ENCODE results near the gene STAG2.
"Not testable (repeated sequence)": the region's sequence is repeated elsewhere in the genome, so short reads cannot be mapped to it uniquely, and the experiment has no call there.

STAG2 gene

DNA sequence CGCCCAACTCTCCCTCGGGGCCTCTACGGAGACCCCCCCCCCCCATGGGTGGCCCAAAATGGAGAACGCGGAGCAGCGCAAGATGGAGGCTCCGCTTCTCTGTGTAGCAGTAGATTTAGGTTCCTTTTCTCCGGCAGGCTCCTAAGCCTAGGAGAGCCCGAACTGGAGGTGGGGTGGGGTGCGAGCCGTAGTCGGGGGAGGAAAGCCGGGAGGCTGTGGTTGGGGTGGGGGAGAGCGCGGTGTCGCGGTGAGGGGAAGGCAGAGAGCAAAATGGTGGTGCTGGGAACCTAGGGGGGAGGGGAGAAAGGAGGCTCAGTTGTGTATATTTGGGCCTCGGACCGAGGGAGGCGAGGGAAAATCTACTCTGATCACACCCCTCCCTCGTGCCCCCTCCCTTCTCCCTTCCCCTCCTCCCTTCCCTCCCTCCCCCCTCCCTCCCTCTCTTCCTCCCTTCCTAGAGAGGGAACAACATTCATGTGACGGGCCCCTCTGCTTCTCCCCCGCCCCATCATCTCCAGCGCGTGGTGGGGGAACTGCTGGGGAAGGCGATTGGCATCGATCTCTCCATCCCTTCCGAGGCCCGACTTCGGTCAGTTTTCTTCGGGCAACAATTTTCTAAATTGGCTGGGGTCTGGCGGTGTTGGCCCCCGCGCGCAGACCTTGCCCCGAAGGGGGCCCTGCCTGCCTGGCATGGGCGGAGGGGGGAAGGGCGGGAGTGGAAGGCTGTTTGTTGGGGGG lies at the start of gene STAG2:
STAG2 (plus strand) TSS at position 439 of the 738 bp plus-strand sequence. CDS start 60,922 bp downstream, outside the sequence.
- DNase-seq (ENCODE audit: low spot score), result peak; percentile 43

DNA sequence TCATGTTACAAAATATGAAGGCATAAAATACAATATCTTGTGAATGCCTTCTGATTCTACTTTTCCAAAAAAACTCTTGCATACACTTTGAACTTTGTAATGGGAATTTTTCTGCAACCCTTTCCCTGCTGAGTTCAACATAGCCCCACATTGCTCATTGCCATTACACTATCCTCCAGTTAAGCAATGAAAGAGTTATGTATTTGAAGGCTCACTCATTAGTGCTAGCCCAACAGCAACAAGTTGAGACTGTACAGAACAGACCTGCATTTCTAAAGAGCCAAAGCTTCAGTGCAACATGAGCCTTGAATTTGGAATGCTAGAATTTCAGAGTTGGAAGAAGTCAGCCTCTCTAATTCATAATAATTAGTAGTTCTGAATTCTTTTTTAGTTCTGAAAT lies 44.4 kb upstream of the STAG2 start:
- no peak for DNase-seq (ENCODE audit: low spot score)

DNA sequence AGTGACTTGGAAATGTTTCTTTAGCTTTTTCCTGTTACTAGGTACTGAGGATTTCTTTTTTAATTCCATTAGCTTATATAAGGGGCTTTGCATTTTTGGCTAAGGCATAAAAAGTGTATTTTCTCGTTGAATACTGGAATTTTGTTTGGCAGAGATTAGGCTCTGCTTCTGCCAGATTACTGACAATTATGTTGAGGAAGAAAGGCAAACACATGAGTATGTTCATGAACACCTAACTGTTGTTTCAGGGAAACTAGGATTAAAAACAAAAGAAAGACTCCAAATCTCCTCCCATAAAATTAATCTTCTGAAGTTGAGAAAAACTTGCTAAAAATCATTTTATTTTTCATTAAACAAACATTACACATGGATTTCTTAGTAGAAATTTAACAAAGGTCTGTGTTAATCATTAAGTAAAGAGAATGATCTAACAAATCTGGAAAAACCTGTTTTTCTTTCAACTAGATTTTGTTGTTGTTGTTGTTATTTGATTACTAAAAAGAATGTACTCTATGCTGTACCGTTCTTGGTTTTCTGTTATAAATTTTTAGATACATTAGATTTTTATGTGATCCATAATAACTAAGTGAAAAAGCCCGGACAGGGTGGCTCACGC lies 43.3 kb upstream of the STAG2 start:
- no peak for DNase-seq (ENCODE audit: low spot score)

DNA sequence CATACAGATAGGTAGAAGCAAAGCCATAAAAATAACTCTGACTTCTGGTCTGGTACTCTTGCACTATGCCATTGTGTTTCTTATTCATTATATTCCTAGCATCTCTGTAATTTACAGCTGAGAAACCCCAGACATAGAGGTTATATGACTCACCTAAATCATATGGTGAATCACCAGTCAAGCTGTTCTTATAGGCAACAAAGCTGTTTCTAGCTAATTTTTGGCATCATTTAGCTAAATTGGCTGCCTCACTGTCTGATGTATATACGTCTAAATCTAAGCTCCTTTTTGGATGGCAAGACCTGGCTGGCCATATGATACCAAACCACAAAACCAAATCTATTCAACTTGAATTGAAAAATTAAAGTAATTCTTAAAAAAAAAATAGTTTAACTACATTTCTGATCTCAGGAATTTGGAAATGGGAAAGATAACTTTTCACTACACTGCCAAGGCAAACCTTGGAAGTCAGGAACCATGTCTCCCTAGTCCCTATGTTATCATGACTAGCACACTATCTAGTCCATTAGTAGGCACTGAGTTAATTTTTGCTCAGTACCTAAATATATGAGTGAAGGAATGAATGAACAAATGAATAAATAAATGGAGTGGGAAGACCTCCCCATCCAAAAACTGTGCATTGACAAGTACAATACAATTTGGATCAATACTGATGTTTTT lies 41.3 kb upstream of the STAG2 start:
- DNase-seq (ENCODE audit: low spot score), result no peak

DNA sequence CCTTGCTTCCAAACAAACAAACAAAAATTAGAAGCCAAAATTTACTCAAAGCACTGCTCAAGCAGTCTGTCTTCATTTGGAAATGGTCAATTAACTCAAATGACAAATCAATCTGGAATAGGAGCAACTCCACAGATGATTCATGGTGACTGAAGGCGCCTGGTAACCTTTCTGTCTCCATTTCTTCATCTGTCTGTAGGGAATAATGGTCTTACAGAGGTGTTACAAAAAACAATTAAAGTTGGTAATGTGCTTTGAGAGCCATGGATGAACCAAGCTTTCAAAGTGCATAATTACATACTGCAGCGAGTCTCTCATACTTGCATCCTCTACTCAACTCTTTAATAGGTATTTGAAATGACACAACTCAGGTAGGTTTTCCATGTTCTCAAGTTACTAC lies 38.3 kb upstream of the STAG2 start:
- DNase-seq (ENCODE audit: low spot score), result no peak

DNA sequence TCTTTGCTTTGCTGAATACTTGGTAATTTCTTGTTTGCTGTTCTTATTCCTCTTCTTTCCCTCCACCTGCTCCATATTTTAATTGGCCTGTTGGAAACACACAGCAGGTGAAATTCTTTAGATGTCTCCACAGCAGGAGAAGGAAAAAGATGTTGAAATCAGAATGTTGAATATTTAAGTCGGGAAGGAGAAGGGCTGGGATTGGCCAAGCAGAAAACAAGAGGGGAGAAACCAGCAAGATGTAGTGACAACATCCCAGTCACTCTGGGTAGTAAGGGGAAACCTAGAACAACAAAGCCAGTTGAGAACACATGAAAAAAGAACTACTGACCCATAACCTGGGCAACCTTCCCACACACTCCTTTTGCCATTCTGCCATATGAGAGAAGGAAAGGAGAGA lies 37.3 kb upstream of the STAG2 start:
- DNase-seq (ENCODE audit: low spot score), result no peak

DNA sequence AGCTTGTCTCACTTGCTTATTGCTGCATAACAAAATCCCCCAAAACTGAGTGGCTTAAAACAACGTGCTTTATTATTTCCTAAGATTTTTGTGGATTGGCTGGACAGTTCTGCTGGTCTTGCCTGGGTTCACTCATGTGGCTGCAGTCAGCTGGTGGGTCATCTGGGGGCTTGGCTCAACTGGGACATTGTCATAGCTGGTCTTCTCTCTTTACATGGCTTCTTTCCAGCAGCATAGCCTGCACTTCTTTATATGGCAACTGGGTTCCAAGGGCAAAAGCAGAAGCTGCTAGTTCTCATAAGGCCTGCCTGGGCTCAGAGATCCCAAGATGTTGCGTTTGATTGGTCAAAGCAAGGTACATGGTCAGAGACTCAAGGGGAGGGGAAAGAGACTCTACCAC lies 33.7 kb upstream of the STAG2 start:
- no peak for DNase-seq (ENCODE audit: low spot score)

DNA sequence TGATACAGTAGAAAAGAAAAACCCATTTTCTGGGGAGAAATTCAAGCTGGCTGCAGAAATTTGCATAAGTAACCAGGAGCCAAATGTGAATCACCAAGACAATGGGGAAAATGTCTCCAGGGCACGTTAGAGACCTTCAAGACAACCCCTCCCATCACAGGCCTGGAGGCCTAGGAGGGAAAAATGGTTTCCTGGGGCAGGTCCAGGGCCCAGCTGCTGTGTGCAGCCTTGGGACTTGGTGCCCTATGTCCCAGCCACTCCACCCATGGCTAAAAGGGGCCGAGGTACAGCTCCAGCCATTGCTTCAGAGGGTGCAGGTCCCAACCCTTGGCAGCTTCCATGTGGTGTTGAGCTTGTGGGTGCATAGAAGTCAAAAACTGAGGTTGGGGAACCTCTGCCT lies 29.5 kb upstream of the STAG2 start:
- not testable (repeated sequence) for DNase-seq (ENCODE audit: low spot score)

DNA sequence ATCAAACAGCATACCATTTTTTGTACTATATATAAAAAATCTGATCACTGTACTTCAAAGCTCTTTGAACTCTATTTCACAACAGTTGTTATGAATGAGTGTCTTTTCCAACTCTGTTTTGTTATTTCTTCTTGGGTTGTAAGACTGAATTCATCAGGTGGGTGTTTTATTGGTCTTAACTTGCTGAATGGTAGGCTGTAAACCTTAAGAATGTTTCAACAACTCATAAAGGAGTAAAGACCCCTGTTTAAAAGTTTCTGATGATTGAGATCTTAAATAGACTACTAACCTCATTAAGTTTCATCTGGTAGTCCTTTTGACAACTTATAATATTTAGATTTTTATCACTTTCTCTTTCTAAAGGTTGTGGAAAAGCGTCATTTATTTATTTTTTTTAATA lies 18.4 kb upstream of the STAG2 start:
- no peak for DNase-seq (ENCODE audit: low spot score)

DNA sequence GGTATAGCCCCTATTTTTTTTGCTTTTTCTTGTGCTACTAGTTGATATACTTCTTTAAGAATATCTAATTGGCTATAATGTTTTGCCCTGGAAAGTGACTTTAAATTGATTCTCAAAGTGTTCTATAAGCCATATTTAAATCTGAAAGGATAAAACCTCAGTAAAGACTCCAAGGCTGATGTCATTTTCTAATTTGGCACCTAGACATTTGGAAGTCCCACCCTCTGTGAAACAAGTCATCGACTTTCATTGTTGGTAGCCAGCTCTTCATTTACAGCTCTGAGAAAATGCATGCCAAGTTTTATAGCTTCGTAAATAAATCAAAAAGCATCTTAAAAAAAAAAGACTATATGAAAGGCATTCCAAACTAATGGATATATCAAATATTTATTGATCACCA lies 18.0 kb upstream of the STAG2 start:
- DNase-seq (ENCODE audit: low spot score), result no peak

DNA sequence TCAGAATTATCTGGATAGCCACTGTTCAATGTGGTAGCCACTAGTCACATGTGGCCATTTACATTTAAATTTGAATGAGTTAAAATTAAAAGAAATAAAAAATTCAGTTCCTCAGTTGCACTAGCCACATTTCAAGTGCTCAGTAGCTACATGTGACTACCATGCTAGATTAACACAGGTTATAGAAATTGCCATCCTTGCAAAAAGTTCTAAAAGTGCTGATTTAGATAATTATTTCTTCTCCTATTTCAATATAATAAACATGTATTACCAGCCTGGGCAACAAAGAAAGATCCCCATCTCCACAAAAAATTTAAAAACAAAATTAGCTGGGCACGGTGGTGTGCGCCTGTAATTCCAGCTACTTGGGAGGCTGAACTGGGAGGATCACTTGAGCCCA lies 11.7 kb upstream of the STAG2 start:
- DNase-seq (ENCODE audit: low spot score), result no peak

DNA sequence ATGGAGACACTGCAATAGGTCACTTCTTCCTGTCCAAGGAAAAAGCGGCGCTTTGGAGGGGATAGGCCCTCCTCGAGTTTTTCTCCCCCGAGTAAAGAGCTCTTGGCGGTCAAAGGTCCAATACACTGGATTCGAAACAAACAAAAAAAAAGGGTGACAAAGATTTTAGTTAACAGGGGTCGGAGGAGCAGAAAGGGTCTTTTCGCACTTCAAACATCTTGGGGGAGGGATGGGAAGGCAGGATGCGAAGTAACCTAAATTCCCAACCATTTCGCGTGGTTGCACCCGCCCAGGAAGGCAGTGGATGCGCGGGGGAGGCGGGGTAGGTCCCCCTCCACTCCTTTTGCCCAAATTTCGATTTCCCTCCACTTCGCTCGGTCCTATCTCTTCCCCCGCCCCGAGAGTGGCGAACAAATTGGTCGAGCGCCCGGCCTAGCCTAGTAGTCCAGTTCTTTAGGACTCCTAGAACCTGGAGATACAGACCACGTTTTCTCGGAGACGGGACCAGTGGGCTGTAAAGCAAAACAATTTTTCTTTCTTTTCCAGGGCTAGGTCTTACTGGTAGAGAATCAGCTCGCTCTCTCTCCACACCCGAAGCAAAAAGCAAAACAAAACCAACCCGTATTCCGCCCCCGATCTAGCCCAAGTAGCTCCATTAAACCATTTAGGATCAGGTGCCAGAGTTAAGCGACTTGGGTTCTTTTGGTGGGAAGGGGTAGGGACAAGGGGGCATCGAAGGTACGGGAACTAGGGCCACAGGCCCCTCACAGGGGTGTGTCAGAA lies 2.0 kb upstream of the STAG2 start:
- DNase-seq (ENCODE audit: low spot score), result peak; percentile 32

DNA sequence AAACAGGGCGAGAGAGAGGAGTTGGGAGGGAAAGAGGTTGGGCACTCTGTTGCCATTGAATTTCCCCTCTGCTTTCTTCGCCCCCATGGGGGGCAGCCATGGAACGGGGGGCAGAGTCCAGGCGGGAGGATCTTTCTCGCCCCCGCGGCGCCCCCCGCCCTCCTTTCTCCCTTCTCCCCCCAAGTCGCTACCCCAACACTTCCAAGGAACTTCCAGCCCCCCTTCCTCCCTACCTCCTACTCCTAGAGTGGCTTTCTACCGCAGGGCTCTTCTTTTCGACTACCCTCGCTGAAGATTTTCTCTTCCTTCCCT lies 594 bp upstream of the STAG2 start:
- no peak for DNase-seq (ENCODE audit: low spot score)

DNA sequence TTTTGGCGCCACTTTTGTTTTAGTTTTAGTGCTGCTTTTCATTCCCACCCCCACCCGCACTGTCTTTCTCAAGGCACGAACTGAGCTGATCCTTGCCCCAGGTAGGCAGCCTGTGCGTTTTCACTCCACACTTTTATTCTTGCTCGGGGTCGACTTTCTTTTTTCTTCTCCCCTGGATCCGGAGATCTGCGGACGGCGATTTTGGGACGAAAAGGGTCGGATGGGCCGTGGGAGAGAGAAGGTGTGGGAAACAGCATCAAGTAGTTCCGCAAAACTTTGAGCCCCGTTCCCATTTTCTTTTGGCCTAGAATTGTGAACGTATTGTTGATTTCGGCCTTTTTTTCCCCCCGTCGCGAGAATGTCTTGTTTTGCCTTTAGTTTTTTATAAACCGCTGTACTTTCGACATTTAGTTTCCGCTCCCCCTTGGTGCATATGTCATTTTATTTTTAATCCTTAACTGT lies 531 bp downstream of the STAG2 start:
- peak; percentile 10 for DNase-seq (ENCODE audit: low spot score)

DNA sequence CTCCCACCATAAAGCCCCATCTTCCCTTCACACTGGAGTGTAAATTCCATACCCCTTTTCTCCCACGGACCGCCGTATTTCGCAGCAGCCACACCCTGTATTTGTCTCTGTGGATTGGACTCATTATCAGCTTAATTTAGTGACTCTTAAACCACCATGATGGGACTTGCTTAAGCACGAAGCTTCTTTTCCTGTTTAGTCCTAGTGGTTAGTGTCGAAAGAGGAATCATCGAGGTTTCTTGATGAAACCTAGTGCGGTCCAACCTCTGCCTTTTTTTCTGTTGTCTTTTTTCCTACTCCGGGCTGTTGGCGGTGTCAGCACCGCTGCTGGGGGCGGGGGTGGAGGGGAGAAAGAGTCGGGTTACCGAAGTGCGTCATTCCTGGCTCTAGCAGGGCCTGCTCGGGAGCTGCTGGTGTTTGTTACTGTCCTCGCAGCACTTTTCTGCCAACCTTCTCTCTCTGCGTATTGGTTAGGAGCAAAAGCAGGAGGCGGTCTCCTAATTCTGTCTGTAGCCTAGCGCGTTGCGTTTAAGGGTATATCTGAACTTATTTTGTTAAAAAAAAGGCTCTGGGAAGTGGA lies 1.4 kb downstream of the STAG2 start:
- DNase-seq (ENCODE audit: low spot score), result peak; percentile 81

DNA sequence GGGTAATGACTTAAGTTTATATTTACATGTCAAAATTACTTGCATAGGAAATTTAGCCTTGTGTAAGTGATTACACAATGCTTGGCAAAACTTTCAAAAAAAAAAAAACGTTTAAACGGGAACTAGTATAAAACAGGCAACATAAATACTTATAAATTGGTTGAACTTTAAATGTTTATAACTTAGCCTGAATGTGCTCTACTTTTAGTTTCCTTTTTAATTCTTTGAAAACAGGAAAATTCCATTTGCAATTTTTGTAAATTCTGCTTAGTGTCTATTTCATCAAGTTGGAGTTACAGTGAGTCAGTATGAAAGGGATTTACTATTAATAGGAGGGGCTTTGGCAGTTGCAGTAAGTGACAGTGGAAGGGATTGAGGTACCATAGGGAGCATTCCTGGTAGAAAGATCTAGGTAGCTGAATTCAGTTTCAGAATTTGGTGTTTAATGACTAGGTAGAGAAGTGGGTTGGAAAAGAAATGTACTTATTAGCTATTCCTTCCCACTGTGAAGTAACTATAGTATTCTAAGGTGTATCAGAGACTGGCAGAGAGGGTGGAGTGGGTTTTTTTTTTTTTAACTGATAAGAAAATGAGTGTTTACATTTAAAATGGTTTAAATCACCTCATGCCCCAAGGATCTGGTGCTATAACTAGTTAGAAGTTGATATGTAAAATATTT lies 2.8 kb downstream of the STAG2 start:
- DNase-seq (ENCODE audit: low spot score), result no peak

DNA sequence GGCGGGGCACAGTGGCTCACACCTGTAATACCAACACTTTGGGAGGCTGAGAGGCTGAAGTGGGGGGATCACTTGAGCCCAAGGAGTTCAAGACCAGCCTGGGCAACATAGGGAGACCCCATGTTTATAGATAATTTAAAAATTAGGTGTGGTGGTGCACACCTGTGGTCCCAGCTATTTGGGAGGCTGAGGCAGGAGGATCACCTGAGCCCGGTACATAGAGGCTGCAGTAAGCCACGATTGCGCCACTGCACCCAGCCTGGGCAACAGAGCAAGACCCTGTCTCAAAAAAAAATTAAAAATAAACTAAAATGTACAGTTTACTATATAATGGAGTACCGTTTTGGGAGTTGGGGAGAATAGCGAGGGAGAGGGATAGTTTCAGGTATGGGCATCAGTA lies 4.2 kb downstream of the STAG2 start:
- DNase-seq (ENCODE audit: low spot score), result no peak

DNA sequence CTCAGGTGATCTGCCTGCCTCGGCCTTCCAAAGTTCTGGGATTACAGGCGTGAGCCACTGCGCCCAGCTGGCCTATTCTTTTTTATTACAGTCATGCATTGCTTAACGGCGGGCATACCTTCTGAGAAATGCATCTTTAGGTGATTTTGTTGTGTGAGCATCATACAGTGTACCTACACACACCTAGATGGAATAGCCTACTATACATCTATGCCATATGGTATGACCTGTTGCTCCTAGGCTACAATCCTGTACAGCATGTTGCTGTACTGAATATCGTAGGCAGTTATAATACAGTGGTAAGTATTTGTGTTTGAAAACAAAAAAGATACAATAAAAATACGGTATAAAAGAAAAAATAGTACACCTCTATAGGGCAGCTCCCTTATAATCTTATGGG lies 6.0 kb downstream of the STAG2 start:
- DNase-seq (ENCODE audit: low spot score), result no peak

DNA sequence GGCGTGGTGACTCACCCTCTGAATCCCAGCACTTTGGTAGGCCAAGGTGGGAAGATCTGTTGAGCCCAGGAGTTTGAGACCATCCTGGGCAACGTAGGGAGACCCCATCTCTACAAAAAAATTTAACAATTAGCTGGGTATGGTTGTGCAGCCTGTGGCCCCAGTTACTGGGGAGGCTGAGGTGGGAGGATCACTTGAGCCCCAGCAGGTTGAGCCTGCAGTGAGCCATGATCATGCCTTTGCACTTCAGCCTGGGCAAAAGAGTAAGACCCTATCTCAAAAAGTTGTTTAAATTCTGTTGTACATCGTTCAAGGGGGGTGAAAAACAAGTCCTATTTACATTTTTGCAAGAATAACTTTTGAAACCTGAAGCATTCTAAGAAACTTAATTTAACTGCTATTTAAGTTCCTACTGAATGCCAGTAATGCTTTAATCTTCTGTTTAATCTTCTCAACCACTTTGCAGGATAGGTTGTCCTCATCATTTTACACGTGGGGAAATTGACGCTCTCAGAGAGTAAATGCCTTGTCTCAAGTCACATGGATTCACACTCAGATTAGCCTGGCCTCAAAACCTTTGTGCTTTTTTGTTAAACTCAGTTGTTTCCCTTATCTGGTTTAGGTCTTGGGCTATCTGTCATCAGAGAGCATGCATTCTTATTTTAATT lies 7.0 kb downstream of the STAG2 start:
- DNase-seq (ENCODE audit: low spot score), result no peak

DNA sequence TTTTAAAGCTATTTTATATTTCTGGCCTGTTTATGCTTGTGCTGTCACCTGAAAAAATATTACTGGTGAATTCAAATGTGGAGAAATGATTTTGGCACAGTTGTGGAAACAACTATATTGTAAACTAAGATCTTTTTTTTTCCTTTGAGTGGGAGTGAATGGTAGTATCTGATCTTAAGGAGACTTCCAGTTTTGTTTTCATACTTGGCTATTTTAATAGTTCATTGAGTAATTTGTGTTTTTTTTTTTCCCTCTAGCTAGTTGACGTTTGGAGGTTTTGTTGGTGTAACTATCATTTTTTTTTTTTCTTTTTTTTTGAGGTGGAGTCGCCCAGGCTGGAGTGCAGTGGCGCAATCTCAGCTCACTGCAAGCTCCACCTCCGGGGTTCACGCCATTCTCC lies 10.5 kb downstream of the STAG2 start:
- no peak for DNase-seq (ENCODE audit: low spot score)

DNA sequence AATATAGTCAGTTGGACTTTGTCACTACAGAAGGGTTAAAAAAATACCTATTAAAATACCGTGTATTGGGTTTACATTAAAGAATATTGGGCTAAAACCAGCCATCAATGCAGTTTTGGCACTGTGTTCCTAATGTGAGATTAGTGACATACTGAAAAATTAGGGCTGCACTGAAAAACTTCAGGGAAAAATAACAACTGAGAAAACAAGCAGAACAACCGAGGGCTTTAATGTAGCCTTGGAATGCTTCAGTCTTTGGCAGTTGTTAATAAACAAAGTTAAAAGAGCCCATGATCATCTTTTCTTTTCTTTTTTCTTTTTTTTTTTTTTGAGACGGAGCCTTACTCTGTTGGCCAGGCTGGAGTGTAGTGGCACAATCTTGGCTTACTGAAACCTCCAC lies 12.4 kb downstream of the STAG2 start:
- DNase-seq (ENCODE audit: low spot score), result no peak
